Measurements from ENCODE around the gene PHLPP2.
A peak's percentile ranks its signal among the peaks of the same experiment; 100 is the strongest.

Gene PHLPP2

DNA sequence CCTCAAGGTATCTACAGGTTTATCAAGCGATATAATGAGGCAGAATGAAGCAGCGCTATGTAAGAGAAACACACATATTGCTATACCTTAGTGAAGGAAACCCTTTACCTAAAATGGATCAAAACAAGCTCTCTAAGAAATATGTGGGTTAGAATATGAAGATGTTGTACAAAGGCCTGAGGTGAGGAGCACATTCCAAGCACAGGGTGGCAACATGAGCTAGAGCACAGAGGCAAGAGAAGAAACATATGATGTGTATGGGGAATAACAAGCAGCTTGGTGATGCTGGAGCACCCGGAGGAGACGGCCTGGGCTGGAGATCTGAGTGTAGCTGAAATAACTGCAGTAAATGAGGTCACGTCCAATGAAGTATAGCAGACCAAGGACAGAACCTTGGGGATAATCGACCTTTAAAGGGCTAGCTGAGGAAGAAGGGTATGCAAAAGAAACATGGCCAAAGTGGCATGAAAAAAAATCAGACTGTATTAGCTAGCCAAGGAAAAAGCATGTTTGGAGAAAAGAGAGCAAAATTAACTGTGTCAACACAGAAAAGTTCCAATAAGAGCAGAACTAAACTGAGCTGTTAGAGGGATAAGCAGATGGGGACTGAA lies 54.5 kb downstream of the PHLPP2 start:
- DNase-seq: no peak

DNA sequence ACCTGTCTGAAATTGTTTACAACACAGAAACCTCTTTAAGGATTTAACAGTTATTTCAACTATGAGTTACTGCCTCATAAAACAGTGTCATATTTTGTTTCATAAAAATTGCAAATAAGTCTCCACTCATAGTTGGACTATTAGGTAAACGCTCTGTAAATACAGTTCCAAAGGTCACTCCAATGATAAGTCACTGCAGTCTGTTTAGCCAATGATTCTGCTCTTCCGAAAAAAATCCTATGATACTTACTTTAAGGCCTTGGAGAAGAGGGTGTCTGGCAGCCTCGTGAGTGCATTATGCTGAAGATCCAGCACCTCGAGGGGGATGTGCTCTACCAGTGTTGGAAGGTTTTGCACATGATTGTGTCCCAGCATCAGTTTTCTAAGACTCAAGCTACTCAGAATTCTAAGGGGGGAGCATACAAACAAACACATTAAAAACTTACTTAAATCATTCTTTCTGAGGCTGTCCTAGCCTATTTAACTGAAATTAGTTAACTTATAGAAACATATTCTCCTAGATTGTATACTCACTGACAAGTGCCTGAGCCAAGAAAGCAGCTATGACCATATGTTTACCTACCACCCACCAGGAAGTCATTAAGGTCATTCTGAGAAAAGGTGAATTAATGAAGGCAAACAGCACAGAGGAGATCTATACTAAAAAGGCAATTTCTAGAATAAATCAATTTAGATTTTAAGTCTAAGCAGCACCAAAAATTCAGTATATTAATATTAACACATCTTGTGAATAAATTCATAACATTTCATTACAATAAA lies 57.4 kb downstream of the PHLPP2 start:
- DNase-seq: no peak

DNA sequence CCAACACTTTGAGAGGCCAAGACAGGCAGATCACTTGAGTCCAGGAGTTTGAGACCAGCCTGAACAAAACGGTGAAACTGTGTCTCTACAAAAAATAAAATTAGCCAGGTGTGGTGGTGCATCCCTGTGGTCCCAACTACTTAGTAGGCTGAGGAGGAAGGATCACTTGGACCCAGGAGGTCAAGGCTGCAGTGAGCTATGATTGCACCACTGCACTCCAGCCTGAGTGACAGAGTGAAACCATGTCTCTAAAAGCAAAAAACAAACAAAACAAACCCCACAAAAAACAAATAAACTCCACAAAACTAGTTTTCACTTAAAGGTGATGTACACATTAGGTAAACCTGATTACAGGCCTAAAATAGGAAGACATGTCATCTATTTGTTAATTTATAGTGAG lies 58.2 kb downstream of the PHLPP2 start:
- no peak for DNase-seq

DNA sequence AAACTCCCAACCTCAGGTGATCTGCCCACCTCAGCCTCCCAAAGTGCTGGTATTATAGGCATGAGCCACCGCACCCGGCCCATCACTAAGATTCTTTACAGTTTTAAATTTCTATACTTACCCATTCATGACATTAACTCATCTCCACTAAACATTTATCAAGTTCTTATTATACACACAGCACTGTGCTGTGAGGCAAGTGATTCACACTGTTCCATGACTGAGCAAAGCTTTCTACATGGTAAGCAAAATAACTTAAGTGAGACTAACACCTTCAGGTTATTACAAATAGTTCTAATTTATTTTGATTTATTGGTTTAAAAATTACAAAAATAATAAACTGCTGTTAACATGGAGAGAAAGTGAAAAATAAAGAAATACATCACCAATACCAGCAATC lies 65.0 kb downstream of the PHLPP2 start:
- DNase-seq: no peak

DNA sequence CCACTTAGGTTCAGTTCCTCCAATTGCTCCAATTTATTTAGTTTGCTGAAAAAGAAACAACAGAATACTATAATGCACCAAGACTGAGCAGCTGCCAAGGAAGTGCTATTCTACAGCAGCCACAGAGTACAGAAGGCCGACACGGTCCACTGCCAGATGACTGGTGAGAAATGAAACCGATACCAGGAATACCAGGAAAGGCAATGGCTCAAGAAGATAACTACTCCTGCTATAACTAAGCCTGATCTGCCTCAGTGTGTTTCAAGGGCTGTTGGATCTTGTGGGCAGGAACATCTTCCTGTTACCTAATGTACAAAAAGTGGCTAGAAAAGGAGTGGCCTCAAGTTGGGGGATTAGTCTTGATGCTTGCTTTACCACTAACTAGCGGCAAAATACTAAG lies 65.7 kb downstream of the PHLPP2 start:
- peak; percentile 34 for DNase-seq

DNA sequence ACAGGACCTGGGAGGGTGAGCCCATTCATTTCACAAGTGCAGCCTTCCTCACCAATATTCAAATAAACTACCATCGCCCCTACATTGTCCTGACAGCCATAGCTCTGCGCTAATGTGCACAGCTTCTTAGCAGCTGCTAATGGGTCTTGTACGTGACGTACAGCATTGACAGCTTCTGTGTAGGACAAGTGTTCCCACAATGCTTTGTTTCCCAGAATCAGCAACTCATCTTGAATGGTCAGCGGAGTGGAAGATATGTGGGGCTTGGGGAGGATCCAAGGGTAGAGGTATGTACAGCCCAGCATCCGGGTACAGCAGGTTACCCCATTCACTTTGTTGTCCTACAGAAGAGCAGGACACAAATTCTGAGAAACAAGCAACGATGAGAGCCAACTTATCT lies 74.8 kb downstream of the PHLPP2 start:
- DNase-seq: no peak

DNA sequence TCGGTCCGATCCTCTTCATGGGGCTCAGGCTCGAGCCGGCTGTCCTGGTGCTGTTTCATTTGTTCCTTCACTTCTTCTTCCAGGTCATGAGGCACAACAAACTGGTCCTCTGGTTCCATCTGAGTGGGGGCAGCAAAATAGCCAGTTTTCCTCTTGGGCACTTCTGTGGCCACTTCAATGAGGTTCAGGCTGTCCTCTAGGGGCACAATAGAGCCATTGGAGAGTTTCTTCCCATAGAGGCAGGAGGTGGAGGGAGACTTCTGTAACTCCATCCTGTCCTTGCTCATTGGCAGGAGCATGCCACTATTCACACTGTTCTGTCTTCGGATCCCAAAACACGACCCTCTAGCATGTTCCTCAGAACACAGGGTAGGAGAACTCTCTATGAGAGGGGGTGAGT lies 75.6 kb downstream of the PHLPP2 start:
- DNase-seq: no peak

DNA sequence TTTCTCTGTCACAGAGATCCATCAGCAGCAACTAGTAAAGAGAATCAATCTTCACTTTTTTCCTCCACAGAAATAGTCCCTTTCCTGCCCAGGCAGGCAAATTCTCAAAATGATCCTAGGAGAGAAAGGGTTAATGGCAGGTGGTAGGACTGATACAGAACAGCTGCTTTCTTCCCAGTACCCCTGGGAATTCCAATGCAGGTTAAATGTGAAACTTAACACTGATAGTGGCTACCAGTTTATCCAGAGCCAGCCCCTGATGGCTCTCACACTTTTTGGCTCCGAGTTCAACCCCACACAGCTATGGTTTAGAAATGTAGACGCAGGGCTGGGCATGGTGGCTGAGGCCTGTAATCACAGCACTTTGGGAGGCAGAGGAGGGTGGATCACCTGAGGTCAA lies 76.3 kb downstream of the PHLPP2 start:
- no peak for DNase-seq

DNA sequence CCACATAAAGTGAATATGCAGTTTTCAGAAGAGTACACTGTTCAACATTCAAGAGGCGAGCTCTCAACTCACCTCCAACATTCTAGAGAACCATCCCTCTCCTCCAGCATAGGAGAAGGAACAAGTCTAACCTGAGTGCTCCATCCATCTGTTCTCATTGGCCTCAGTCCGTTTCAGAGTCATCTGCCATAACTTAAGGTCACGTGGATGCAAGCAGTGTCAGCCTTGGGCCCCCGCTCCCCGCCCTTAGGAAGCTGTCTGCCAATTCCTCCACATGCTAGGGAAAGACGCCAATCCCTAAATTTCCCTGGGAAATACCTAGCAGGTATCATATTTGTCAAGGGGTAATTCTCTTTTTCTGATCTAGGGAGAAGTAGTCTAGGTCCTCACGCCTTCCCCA lies 77.1 kb downstream of the PHLPP2 start:
- DNase-seq: no peak

DNA sequence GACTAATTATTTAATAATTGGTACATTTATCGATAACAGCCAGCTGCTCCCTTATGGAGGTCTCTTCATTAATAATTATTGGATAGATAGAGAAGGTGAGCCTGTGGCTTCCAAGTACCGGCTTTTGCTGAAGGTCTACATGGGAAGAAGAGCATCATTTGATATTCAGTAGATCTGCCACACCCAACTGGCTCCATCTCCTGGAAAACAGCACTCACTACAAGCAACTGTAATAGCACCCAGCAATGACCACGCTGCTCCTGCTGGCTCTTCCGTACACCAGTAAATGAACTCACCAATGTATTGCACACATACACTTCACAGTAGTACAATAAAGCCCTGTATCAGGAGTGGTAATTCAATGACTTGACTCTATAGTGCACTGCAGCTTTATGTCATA lies 79.1 kb downstream of the PHLPP2 start:
- DNase-seq: peak; percentile 43

DNA sequence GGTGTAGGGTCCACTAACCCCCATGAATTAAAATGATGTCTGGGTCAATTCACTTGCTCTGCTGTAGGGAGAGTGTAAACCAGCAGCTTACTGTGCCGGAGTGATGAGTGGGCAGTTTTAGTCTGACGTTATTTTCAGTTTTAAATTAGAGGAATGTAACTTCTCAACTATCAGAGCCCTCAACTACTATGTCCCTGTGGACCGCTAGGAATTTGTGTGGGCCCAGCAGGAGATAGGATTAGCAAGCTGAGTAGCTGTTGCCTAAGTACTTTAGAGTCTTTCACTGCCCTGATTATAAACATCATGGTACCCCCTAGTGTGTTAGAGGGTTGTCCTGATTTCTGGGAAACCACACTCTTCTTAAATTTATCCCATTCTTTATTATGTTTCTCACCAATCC lies 87.1 kb downstream of the PHLPP2 start:
- no peak for DNase-seq

DNA sequence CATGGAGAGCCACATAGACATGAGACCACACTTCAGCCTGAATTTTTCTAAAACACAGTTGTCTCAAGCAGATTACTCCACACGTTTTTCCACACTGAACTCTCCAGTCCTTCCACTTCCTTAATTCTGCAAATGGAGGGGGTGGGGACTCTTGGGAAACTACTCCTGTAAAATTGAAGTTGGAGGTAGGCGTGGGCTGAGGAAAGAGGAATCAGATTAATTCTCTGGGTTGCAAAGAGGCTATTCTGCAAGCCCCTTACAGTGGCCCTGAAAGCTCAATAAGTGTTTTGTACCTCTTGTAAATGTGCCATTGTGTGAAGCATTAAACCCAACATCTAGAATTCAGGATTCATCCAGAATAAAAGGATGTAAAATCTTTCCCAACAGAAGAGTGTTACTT lies 88.9 kb downstream of the PHLPP2 start:
- peak; percentile 26 for DNase-seq

DNA sequence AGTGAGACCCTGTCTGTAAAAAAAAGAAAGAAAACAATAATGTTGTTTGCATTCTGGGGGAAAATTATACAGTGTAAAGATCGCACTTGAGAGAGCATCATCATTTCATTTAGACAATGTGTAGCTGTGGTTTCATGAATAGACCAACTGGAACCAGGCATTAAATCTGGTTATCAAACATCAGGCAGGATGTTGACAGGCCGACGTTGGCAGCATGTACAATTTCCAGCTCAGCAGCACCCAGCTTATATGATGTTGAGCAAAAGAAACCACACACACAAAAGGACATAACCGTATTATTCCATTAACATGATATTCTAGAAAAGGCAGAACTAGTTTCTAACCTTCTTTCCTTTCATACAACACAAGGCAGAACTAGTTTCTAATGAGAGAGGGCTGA lies 92.7 kb downstream of the PHLPP2 start:
- no peak for DNase-seq

DNA sequence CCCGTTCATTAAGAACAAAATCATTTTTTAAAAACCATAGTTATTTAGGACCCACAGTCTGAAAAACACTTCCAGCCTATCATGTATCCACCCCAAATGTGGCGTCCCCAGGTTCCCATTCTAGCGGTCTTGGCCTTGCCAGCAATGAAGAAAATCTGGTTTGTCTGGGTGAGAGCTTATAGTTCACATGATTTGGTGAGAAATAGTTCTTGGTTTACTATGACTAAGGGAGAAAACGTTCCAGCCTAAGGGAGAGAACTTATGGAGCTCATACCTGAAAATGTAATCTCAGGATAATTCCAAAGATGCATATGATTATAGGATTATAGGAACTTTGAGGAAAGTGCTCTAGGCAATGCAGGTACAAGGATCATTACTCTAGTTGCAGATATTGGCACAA lies 93.7 kb downstream of the PHLPP2 start:
- no peak for DNase-seq

DNA sequence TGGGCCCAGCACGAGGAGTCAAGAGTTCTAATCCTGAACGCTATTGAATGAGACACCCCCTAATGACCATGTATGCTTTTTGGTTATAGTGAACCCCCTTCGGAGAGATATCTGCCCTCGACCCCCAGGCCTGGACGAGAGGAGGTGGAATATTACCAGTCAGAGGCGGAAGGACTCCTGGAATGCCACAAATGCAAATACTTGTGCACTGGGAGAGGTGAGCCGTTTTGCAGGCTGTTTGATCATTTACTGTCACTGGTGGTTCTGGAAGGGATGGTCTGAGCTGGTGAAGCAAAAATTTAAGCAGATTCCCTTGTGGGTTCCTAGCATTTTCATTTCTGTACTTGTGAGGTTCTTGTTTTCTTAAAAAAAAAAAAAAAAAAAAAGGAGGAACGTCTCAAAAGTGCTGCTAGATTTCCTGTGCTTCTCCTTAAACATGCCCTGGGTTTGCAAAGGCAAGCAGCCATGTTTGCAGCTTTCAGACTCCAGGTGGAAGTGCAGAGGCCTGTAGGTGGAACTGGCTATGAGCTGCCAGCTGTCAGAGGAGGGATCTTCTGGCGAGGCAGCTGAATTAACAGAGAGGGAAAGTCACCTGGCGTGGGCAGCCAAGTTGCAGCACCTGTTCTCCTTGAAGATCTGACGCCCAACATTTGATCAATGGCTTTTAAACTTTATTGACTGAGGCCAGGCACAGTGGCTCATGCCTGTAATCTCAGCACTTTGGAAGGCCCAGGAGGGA lies 95.1 kb downstream of the PHLPP2 start:
- DNase-seq: no peak

DNA sequence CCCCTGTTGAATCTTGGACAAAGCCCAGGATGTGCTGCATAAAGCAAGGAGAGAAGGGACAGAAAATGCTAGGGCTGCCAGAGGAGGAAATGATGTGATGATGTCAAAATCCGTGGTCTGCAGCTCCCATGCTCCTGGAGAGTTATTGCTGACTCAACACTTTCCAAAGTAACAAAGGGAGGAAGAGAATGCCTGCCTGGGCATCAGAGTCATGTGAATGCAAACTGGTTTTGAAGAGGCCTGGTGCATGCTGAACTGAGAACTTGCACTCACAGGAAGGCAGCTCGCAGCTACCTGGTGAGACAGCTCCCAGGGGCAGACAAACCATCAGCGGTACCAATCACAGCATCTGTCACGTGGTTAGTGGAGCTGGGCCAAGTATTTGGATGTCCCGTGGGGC lies 95.7 kb downstream of the PHLPP2 start:
- no peak for DNase-seq

DNA sequence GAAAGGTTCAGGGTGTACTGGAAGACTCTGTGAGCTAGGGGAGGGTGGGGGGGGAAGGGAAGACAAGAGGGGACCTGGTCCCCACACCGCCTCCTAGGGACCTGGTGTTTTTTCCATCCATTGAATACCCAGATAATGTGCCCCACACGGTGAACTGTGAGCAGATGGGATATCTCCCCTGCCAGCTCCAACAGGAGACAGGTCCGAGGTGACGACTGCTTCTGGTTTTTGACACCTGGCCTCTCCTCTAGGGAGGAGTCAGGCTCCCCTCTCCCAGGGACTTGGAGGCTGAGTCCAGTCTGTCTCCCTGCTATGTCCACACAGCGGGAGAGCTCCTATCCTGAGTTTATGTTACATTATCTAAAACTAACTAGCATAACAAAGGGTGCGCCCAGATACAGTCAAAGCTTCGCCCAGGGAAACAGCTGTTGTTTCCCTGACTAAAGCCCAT lies 96.7 kb downstream of the PHLPP2 start:
- no peak for DNase-seq

DNA sequence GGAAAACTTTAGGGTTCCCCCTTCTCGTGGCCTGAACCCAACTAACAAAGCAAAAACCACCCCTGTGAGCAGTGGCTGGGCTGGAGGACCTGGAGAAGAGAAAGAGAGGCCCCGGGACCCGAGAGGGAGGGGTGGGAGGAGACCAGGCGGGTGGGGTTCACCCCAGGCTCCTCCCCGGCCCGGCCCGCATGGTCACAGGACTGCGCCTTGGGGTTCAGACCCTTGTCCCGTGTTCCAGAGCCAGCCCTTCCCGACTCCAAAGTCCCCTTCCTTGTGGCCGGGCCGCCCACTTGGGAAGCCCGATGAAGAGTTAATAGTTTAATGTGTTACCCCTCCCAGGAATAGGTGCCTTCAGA lies 97.7 kb downstream of the PHLPP2 start:
- DNase-seq: no peak

DNA sequence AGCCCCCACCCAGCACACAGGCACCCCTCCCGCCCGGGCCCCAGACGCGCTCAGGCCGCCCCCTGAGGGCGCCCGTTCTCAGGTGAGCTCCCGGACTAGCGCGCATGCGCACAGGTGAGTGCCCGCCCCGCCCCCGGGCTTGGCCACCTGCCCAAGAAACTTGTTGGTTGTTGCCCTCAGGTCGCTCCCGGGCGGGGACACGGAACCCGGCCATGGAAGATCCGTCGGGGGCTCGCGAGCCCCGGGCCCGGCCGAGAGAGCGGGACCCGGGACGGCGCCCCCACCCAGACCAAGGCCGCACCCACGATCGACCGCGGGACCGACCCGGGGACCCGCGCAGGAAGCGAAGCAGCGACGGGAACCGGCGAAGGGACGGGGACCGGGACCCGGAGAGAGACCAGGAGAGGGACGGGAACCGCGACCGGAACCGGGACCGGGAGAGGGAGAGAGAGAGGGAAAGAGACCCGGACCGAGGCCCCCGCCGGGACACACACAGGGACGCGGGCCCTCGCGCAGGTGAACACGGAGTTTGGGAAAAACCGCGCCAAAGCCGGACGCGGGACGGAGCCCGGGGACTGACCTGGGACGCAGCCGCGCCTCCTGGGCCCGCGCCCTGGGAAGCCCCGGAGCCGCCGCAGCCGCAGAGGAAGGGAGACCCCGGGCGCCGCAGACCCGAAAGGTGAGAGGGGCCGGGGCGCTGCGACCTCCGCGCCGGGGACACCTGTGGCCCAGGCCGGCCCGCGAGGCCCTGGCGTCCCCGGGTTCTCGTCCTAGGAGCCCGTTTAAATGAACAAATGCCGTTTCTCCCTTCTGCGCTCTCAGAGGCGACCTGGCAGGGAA lies 98.3 kb downstream of the PHLPP2 start, which contains the start of gene MARVELD3:
Gene MARVELD3 (plus strand): TSS at position 167 of the 840 bp plus-strand sequence. CDS start 46 bp downstream, at position 213.
- DNase-seq: no peak

DNA sequence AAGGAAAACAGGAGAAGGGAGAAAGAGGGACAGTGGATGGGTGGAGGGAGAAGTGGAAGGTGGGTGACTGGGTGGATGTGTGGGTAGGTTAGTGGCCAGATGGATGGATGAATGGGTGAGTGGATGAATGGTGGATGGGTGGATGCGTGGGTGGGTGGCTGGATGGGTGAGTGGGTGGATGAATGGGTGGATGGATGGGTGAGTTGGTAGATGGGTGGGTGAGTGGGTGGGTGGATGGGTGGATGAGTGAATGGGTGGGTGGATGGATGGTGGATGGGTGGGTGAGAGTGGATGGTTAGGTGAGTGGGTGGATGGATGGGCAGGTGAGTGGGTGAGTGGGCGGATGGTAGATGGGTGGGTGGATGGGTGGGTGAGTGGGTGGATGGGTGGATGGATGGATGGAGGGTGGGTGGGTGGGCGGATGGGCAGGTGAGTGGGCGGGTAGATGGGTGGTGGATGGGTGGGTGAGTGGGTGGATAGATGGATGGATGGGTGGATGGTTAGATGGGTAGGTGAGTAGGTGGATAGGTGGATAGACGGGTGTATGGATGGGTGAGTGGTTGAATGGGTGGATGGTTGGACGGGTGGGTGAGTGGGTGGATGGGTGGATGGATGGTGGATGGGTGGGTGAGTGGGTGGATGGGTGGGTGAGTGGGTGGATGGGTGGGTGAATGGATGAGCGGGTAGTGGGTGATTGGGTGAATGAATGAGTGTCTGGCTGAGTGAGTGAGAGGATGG lies 99.2 kb downstream of the PHLPP2 start:
- DNase-seq: no peak

DNA sequence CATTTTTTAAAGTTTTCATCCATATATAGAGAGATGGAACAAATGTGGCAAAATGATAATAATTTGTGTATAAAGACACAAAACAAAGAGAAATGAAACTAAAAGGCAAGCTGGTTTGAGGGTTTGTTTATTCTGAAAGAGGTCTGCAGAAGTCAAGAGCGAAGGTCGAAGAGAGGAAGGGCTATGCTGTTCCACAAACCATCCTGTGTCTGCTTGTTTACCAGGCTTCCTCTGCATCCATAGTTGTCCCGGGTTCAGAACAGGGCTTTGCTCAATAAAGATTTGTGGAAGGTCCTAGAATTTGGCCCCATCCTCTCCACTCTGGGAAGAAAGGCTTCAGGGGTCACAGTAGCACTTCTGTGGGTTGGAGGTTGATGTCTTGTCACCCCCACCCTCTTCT lies 100.9 kb downstream of the PHLPP2 start:
- no peak for DNase-seq

DNA sequence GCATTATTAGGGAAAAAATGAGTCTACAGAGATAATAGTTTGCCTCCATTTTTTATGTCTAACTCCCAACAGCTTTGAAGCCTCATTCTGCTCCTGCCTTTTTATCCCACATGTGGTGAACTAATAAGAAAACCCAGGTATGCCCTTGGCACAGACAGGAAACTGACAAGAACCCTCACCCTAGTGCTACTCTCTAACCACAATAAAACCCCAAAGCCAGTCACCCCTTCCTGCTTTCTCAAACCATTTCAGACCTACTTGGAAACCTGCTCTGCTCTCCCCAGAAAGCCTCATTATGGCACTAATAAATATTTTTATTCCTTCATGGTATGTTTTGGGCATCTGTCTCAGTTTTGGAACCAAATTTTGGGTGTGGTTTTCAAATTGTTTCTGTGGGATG lies 102.4 kb downstream of the PHLPP2 start:
- no peak for DNase-seq
